T47D (cell line): ENCODE measurements around the gene DNAL1.
"Not testable (repeated sequence)": the region's sequence is repeated elsewhere in the genome, so short reads cannot be mapped to it uniquely, and the experiment has no call there.

Source experiments
- DNase-seq, 2 experiments: peaks; one replicate each; pipeline versions ENCODE4 v3.0.0 to v3.0.0-alpha.2; 2011 to 2012; ENCODE audit warnings: low read depth in 1 of 2, low spot score in 1 of 2
- JUND ChIP-seq: IDR thresholded peaks from 2 replicates; pipeline ENCODE4 v1.6.1; 2012; ENCODE audit warnings: low read depth
- in situ Hi-C: cut with HindIII; loops from 2 replicates; pipeline ENCODE4 v1.10.0; 2016; ENCODE audit warnings: low sequenced_read_pairs, low pct_unique_long_range_greater_than_20kb

DNAL1 gene

DNA sequence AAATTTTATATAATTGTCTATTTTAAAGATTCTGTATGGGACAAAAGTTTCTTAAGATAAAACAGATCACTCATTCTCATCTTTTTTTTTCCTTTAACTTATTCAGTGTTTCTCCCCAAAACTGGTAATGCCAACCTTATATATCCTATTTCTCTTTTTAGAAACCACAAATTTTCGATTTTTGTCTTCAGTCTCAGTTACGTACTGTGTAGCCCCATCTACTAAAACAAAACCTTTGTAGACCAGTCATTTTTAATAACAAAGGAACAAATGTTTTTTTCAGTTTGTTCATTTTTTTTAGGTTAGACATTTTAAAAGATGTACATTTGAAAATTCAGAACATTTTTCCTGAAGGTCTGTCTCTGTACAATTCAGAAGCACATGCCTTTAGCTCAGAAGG lies 51.2 kb downstream of the DNAL1 start:
- in situ Hi-C loops, result no loop called here
- DNase-seq, result no peak
- no peak for TF ChIP-seq JUND

DNA sequence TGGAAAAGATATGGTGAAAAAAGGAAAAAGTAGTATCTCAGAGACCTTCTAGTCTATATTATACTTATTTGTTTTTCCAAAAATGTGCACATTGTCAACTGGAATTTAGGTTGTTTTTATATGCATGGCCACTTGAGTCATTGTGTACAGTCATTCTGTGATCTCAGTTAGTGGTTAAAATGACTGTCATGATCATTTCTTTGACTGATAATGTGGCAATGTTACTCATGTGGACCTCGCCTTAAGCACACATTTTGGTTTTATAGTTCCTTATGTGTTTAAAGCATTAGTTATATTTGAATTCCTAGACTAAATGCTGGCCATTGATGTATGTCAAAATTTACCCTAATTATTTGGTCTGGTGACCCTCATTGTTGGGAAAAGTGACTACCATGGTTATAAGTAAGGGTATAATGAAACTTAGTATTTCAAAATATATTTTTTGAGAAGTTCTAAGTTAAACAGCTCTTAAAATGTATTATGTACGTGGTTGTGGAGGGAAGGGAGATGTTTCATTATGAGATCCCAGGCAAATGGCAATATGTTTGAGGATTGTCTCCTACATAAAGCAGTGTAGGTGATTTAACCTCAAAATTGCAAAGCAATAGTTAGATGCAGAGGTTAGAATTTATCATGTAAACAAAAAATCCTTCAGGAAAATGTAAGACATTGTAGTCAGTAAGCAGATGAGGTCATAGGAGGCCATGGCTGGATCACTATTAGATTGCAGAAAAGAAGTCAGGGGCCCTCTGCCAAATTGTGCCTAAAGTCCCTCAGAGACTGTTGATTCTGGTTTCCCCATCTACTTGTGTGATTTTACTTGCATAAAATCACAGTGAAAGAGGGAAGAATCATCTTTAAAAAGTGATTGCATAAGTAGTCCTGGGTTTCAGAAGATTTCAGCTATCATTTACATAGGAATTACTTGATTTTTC lies 51.9 kb downstream of the DNAL1 start:
- no peak for TF ChIP-seq JUND
- no peak for DNase-seq
- in situ Hi-C loops, result no loop called here

DNA sequence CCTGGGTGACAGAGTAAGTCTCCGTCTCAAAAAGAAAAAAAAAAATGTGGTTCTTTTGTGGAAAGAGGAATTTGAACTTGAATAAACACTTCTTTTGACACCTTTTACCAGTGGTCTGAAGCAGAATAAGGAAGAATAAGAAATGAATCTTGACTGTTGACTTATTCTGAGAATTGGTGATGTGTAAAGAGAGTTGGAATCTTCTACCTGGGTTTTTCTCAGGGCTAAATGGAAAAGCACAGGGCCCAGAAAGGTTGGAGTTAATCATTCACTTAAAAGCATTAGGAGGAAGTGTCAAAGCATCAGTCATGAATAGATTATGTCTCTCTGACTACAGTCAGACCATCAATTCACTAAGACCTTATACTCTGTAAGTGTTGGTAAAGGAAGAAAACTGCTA lies 55.5 kb downstream of the DNAL1 start:
- TF ChIP-seq JUND, result no peak
- in situ Hi-C loops, result no loop called here
- no peak for DNase-seq

DNA sequence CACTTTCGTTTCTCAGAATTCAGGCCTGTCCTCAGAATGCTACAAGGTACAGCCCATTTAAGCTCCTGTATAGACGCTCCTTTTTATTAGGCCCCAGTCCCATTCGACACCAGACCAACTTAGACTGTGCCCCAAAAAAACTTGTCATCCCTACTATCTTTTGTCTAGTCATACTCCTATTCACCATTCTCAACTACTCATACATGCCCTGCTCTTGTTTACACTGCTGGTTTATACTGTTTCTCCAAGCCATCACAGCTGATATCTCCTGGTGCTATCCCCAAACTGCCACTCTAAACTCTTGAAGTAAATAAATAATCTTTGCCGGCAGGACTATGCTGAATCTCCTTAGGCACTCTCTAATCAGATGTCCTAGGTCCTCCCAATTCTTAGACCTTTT lies 63.3 kb downstream of the DNAL1 start:
- DNase-seq, in situ Hi-C loops: not testable (repeated sequence)

DNA sequence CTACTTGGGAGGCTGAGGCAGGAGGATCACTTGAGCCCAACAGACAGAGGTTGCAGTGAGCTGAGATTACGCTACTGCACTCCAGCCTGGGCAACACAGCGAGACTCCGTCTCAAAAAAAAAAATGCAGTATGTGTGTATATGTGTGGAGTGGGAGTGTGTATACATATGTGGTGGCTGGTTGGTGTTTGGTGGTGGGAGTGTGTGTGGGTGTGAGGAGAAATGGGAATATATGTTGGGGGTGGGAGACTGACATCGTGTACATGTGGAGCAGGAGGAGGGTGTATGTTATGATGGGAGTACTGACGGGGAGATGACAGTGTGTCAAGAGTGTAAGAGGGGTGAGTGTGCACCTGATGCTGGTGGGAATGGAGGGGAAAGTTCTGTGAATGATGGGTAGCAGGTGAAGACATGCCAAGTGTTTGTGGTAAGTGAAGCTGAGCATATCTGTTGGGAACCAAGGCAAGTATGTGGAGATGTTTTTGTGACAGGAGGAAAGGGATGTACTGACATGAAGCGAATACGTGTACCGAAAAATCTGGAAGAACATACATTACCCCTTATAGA lies 65.2 kb downstream of the DNAL1 start:
- in situ Hi-C loops, result no loop called here
- DNase-seq, result no peak

DNA sequence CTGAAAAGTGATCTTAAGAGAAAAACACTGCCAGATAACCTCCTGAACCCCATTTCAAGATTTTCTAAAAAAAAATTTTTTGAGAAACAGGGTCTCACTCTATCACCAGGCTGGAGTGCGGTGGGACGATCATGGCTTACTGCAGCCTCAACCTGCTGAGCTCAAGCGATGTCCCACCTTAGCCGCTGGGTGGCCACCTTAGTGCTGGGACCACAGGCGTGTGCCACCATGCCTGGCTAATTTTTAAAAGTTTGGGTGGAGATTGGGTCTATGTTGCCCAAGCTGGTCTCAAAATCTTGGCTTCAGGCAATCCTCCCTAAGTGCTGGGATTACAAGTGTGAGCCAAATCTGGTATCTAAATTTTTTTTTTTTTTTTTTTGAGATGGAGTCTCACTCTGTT lies 66.0 kb downstream of the DNAL1 start:
- no peak for TF ChIP-seq JUND
- in situ Hi-C loops, result no loop called here
- DNase-seq, result no peak

More for the DNA sequence above, 65.2 kb downstream of the DNAL1 start:
- no peak for TF ChIP-seq JUND

DNA sequence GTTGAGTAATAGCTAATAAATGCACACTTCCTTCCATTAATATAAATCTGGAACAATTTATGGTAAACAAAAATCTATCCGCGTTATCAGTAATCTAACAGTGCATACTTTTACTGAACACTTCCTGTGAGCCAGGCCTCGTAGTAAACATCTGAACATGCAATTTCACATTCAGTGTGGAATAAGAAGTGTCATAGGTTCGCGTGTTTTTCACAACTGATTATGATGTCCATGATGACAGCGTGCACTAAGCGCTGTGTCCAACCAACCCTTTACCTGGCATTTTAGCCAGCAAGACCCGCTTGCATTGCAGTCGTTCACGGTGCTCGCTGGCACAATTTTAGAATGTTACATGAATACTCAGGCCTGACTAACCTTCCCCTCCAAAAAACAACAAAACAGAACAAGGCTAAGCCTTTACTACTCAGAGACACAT lies 67.3 kb downstream of the DNAL1 start:
- no peak for TF ChIP-seq JUND
- in situ Hi-C loops, result no loop called here
- no peak for DNase-seq

DNA sequence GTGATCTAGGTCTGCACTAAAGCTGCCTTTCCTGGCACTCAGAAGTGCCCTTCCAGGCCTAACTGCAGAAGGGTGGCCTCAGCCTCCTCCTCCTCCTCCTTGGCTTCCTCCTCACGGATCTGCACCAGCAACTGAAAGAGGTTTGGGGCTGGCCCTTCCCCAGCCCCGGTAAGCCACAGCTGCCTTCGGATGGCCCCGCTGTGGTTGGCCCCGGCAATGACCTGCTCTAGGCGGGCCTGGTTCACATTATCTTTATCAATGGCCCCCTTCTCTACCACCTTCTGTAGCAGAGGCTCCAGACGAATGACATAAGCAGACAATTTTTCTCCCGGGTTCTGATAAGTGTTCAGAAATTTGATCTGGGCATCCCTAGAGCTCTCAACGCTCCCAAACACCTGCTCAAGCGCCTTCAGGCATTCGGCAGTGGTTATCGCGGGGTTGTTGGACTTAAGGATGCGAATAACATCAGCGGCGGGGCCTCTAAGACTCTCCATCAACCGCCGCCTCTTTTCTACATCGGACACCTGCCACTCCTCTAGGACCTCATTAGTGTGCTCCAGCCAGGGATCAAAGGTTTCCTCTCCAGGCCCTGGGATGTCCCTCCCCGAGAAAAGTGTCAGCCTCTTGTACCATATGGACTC lies 67.9 kb downstream of the DNAL1 start:
- TF ChIP-seq JUND, result no peak
- in situ Hi-C loops, result no loop called here
- peak; percentile 39 to 58 for DNase-seq

DNA sequence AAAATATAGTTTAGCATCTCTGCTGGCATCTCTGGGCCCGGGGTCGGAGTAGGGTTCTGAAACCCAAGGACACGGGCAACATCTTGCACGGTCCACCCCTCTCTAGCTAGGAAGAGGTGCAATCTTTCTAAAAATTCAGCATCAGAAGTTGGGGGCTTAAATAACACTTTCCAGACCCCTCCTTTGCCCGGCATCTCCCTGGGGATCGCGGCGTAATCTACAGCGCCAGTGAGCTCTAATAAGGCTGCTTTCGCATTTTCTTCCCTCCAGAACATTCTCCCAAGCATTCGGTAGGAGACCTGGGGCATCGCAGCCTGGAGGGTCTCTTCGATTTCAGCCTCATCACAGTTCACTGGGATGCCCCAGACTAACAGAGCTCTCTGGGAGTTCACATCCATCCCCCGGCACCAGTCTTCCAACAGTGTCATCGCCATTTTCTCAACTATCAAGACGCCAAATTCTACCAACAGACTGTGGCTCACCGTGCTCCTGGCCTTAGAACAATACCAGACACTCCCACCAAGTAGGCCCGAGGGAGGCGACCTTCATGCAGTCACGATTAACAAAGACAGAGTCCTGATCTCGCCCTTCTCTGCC lies 68.5 kb downstream of the DNAL1 start:
- in situ Hi-C loops, result no loop called here
- no peak for TF ChIP-seq JUND
- no peak for DNase-seq

DNA sequence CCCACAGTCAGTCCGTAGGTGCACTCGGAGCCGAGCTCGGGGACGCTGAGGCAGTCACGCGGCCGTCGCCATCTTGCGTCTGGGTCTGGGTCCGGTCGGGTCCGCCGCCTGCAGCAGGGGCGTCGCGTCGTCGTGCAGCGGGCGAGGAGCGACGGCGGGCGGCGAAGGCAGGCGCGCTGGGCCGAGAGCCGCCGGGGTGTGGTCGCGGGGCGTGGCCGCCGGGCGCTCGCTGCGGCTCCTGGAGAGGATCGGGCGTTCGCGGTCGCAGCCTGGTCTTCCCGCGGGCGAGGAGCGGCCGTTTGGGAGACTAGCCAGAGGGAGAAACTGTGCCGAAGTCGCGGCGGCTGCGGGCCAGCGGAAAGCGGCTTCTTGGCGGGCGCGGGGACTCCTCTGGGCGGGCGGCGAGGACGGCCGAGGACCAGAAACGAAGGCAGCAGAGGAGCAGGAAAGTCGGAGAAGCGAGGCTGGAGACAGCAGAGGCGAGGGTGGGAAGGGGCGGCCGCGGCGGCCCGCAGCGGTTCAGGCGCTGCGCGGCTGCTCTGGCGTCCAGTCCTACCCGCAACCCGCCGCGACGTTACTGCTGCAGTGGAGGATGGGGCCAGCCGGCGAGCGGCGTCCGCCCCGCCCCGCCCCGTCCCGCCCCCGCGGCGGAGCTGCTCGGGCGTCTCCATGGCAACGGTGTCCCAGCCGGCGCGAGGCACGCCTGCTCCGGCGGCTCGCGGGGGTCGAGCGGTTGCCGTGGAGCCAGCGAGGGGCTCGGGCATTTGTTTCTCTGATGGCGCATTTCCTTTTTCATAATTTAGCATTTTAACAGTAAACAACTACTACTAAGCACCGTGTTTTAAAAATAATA lies 69.2 kb downstream of the DNAL1 start, which contains the start of gene PNMA1:
TSS of gene PNMA1 (minus strand) at position 582 of the 853 bp plus-strand sequence. CDS start 745 bp downstream, outside the sequence.
- DNase-seq, result peak; percentile 91 to 99
- in situ Hi-C loops, result no loop called here
- TF ChIP-seq JUND, result 0 out of 2 replicates have a peak, but pooled peaks have one; percentile 9

DNA sequence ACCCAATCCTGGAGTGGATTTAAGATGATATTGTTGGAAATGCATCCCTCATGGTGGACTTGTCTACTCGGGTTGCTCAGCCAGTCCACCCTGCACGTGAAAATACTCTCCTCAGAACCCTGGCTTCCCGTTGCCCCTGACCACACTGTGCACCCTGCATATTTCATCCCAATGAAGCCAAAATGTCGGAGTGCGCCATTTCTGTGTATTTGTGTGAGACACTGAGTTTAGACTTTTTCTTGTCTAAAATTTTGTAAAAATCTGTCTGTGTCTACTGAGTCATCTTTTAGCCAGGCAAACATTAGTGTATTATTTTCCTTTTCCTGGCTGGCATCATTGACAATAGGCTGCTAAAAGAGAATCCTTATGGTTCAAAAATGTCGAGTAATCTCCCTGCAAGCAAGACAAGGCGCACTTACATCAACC lies 69.9 kb downstream of the DNAL1 start:
- TF ChIP-seq JUND, result no peak
- in situ Hi-C loops, result no loop called here
- no peak for DNase-seq

DNA sequence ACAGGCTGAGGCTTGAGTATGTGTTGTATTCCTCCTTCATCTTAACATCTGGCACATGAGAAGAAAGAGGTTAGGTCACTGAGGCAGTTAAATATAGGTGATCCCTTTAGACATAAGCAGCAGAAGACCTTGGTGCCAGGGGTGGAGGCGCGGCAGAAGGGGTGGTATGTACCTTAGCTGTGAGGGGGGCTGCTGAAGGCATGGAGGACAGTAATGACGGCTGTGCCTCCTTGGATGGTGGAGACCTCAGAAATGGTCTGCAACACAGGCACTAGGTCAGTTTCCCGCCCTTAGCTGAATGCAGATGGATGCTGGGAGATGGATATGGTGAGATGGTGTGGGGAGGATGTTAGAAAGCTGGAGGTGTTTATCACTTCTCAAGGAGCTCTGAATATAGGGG lies 70.9 kb downstream of the DNAL1 start:
- in situ Hi-C loops, result no loop called here
- TF ChIP-seq JUND, result no peak
- DNase-seq, result no peak
